HG03066 (cell line): ENCODE measurements around the gene PCNX3.
"Not testable (repeated sequence)": the region's sequence is repeated elsewhere in the genome, so short reads cannot be mapped to it uniquely, and the experiment has no call there.

Source experiments
- ATAC-seq: cut with Tn5 transposase; IDR thresholded peaks from one replicate; pipeline ENCODE4 v1.9.1; 2021; ENCODE audit warnings: low read depth; ENCODE audit not compliant: unreplicated experiment

PCNX3 gene

DNA sequence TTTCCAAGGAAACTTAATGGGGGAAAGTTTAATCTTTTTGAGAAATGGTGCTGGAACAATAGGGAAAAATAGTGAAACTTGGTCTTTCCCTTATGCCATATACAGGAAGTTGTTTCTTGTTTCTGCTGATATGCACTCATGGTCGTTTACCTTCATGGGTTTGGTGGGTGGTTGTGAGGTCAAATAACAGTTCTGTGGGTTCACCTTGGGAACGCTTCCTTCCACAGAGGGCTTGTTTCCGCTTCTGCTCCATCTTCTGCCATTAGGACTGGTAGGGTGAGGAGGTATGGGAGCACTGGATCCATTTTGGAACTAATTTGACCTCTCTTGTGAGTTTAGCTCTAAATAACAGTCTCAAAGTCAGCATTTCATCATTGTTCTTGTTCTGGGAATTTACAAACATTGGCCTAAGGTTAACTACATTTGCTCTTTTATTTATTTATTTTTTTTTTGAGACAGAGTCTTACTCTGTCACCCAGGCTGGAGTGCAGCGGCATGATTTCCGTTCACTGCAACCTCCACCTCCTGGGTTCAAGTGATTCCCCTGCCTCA, 64.7 kb downstream of the PCNX3 start:
- ATAC-seq: no peak

DNA sequence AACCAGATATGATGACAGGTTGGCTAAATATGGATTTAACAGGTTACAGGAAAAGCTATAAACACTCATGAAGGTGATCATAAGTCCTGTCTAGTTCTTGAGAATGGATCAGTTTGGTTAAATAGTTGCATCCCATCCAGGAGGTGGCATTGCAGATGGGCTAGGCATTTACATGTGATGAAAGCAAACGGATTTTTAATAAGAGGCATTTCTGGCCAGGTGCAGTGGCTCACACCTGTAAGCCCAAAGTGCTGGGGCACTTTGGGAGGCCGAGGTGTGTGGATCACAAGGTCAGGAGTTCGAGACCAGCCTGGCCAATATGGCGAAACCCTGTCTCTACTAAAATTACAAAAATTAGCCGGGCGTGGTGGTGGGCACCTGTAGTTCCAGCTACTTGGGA, 67.9 kb downstream of the PCNX3 start:
- not testable (repeated sequence) for ATAC-seq

DNA sequence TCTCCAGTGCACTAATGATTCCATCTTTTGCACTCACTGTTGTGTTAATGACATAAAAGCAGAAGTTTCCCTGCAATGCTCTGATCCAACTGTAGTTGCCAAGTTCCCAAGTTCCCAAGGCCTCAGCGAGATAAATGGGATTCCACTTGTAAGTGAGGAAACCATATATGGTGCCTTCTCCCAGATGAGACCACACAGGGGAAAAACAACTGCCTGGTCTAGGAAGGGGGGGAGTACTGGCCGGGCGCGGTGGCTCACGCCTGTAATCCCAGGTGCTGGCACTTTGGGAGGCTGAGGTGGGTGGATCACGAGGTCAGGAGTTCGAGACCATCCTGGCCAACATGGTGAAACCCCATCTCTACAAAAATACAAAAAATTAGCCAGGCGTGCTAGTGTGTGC, 70.4 kb downstream of the PCNX3 start:
- ATAC-seq: no peak
